HG03565 (cell line): Measurements from ENCODE around the gene FMO5.
"Not testable (repeated sequence)": the region's sequence is repeated elsewhere in the genome, so short reads cannot be mapped to it uniquely, and the experiment has no call there.

Experiments used
- ATAC-seq: cut with Tn5 transposase; IDR thresholded peaks from one replicate; pipeline ENCODE4 v1.9.1; 2021; ENCODE audit warnings: mild to moderate bottlenecking, moderate library complexity; ENCODE audit not compliant: unreplicated experiment

FMO5 gene

DNA sequence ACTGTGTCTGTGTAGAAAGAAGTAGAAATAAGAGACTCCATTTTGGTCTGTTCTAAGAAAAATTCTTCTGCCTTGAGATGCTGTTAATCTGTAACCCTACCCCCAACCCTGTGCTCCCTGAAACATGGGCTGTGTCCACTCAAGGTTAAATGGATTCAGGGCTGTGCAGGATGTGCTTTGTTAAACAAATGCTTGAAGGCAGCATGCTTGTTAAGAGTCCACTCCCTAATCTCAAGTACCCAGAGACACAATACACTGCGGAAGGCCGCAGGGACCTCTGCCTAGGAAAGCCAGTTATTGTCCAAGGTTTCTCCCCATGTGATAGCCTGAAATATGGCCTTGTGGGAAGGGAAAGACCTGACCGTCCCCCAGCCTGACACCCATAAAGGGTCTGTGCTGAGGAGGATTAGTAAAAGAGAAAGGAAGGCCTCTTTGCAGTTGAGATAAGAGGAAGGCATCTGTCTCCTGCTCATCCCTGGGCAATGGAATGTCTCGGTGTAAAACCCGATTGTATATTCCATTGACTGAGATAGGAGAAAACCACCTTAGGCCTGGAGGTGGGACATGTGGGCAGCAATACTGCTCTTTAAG is 15.1 kb upstream of the FMO5 start:
- ATAC-seq, result not testable (repeated sequence)

GRCh38 chr1:147238925-147239820 is 14.0 kb upstream of the FMO5 start:
- no peak for ATAC-seq

- ATAC-seq, result no peak
Measured at GRCh38 chr1:147238053-147238902, 13.1 kb upstream of the FMO5 start.

DNA sequence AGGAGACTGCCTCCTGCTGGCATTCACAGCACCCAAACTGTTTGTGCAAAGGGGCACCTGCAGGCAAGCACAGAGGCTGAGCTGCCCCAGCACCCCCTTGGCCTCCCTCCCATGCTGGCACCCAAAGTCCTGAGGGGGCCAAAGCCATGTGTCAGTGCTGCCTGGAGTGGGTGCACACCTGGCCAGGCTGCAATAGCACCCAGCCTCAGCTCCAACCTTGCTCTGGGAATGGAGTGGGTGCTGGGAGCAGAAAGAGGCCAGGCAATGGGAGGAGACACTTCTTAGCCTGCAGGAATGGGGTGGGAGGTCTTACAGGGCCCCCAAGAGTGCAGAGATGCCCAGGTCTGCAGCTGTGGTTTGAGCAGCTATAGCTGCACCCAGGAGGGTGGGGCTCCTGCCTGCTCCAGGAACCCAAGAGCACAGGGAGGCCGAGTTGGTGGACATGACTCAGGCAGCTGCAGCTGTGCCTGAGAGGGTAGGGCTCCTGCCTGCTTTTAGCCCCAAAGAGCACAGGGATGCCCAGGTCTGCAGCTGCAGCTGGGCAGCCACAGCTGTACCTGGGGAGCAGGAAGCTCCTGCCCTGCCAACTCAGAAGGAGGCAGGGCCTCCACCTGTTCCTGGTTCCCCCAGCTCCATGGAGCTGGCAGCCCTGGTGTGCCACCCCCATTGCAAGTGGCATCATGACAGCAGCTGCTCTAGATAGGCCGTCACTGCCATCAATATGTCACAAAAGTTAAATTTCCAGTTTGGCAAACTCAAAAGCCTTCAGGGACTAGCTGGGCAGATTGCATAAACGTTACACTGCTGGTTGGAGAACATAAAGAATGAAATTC is 12.0 kb upstream of the FMO5 start:
- no peak for ATAC-seq

DNA sequence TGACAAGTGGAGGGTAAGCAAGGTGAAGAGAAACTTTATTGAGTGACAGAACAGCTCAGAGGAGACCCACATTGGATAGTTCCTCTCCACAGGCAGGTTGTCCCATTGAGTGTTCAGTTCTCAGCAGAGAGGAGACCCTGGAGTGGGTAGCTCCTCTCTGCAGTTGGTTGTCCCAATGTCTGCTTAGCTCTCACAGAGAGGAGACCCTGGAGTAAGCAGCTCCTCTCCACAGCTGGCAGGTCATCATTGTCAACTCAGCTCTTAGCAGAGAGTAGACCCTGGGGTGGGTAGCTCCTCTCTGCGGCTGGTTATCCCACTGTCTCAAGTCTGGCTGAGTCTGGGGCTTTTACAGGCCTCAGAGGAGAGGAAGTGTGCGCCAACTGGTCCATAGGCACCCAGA is 11.3 kb upstream of the FMO5 start:
- no peak for ATAC-seq

- no peak for ATAC-seq
Measured at GRCh38 chr1:147235822-147236221, 10.7 kb upstream of the FMO5 start.

DNA sequence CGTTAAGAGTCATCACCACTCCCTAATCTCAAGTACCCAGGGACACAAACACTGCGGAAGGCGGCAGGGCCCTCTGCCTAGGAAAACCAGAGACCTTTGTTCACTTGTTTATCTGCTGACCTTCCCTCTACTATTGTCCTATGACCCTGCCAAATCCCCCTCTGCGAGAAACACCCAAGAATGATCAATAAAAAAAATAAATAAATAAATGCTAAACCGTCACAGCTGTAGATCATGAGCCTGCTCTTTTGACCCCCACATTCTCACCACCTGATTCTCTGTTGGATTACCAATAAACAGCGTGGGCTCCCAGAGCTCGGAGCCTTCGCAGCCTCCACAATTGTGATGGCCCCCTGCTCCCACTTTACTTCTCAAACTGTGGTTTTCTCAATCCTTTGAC is 8.8 kb upstream of the FMO5 start:
- ATAC-seq, result not testable (repeated sequence)

DNA sequence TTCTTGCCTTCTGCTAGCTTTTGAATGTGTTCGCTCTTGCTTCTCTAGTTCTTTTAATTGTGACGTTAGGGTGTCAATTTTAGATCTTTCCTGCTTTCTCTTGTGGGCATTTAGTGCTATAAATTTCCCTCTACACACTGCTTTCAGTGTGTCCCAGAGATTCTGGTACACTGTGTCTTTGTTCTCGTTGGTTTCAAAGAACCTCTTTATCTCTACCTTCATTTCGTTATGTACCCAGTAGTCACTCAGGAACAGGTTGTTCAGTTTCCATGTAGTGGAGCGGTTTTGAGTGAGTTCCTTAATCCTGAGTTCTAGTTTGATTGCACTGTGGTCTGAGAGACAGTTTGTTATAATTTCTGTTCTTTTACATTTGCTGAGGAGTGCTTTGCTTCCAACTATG is 5.9 kb upstream of the FMO5 start:
- ATAC-seq, result not testable (repeated sequence)

DNA sequence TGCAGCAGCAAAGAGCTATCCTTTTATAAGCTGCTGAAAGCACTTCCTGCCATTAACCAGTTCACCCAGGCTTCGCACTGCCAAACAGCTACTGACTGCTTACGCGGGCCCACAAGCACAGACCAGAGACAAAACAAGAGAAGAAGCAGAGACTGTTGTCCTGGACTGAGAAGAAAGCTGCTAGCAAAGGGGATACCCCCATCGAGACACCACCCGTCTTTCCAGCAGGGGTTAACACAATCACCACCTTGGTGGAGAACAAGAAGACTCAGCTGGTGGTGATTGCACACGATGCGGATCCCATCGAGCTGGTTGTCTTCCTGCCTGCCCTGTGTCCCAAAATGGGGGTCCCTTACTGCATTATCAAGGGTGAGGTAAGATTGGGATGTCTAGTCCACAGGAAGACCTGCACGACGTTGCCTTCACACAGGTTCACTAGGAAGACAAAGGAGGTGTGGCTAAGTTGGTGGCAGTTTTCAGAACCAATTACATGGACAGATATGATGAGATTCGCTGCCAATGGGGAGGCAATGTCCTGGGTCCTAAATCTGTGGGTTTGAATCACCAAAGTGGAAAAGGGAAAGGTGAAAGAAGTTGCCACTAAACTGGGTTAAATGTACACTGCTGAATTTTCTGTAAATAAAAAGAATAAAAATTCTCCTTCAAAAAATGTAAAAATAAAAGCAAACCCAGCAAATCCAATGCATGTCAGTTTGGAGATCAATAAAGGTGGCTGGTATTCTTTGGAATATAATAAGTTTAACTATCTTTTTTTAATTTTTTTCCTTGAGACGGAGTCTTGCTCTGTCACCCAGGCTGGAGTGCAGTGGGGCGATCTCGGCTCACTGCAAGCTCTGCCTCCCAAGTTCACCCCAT is 1.2 kb downstream of the FMO5 start:
- no peak for ATAC-seq

- no peak for ATAC-seq
Measured at GRCh38 chr1:147218606-147219005, 6.5 kb downstream of the FMO5 start.

DNA sequence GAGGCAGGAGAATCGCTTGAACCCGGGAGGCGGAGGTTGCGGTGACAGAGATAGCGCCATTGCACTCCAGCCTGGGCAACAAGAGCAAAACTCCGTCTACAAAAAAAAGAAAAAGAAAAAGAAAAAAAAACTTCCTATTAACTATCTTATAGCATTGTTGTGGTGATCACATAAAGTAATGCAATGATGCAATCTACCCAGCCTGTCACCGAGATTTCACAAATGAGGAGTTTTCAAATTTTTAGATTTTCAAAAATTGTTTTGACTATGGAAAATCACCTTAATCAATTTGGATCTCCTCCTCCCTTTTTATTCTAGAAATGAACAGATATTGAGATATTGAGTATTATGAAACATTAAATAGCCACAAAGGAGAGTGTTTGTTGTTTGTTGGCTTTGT is 8.0 kb downstream of the FMO5 start:
- ATAC-seq, result no peak

DNA sequence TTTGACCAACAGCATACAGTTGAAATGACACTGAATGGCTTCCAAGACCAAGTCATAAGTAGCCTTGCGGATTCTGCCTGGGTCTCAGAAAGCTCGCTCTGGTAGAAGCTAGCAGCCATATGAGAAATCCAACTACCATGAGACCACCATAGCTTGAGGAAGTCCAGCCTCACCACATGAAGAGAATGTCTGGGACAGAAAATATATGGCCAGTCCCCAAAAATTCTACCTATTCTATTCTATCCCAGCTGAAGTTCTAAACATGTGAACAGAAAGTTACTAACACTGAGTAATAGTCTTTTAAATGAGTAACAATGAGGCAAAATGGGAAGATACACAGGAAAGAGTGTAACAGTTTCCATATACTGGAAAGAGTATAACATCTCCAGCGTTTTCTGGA is 9.0 kb downstream of the FMO5 start:
- ATAC-seq, result no peak

- no peak for ATAC-seq
Measured at GRCh38 chr1:147215540-147215916, 9.6 kb downstream of the FMO5 start.

- no peak for ATAC-seq
Measured at GRCh38 chr1:147214842-147215539, 10.1 kb downstream of the FMO5 start.

- no peak for ATAC-seq
Measured at GRCh38 chr1:147214325-147214724, 10.8 kb downstream of the FMO5 start.

GRCh38 chr1:147213271-147213670 is 11.9 kb downstream of the FMO5 start:
- ATAC-seq, result no peak

- ATAC-seq, result no peak
Measured at GRCh38 chr1:147211577-147211976, 13.6 kb downstream of the FMO5 start.

GRCh38 chr1:147210987-147211386 is 14.2 kb downstream of the FMO5 start:
- ATAC-seq, result no peak
